GM19351 (cell line): ENCODE data around the gene HJURP.
A peak's percentile ranks its signal among the peaks of the same experiment; 100 is the strongest.

Source experiments
- ATAC-seq: cut with Tn5 transposase; IDR thresholded peaks from one replicate; pipeline ENCODE4 v1.9.1; 2021; ENCODE audit warnings: mild to moderate bottlenecking, moderate library complexity; ENCODE audit not compliant: unreplicated experiment

The HJURP gene

DNA sequence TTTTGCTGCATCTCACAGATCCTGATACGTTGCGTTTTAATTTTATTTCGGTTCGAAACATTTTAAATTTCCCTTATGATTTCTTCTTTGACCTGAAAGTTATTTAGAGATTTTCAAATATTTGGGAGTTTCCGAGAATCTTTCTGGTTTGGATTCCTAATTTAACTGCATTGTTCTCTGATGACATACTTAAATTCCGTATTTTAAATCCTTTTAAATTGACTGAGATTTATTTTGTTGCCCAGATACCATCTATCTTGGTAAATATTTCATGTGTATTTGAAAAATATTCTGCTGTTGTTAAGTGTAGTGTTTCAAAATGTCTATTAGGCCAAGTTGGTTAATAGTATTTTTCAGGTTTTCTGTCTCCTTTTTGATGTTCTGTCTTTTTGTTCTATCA, 38.5 kb downstream of the HJURP start:
- no peak for ATAC-seq

DNA sequence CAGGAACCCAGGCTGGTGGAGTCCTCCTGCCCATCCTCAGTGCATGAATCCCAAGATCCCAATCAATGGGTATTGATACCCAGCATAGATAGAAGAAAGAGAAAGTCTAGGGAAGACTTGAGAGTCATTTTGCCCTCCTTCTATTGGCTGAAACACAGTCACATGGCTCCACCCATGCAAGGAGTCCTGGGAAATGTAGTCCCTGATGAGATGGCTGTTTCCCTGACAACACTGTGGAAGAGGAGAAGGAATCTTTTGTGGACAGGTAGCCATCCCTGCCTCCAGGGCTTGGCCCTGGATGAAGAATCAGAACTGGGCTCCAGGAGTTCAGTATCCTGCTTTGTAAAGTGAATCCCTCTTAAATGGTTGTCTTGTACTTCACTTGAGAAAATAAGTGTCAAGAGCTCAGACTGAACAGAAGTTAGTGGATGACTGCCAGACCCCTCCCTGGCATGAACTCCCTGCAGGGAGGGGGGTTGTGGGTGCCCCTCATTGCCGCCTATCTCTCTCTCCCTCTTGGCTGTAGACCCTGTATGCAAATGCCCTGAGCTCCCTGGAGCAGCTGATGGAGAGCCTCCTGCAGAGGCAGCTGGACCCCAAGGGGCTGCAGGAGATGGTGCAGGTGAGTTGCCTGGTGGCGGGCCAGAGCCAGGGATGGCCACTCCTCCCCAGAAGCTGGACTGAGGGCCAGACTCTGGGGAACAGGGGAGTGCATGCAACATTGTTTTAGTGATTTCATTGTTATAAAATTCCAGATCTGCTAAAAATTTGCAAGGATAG, 40.1 kb downstream of the HJURP start:
- ATAC-seq: peak; percentile 44

GRCh38 chr2:233813236-233814055, 40.9 kb downstream of the HJURP start:
- ATAC-seq: no peak

GRCh38 chr2:233811732-233812131, 42.6 kb downstream of the HJURP start:
- no peak for ATAC-seq

DNA sequence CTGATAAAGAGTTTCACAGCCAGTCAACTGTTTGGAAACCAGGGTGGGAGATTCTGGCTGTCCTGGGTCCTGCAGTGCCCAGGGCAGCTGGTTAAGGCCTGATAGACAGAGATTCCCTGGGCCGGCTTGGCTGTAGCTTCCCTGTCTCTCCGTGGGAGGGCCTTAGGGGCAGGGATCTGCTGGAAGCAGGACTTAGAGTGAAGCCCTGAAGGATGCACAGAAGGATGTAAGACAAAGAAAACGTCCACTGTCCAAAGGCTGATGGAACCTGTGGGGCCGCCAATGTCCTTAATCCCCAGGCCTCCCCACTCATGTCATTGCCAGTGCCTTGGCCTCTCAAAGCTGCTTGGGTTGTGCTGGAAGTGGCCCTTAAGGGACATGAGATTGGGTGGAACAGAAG, 43.2 kb downstream of the HJURP start:
- ATAC-seq: no peak

GRCh38 chr2:233810385-233810784, 44.0 kb downstream of the HJURP start:
- ATAC-seq: no peak

DNA sequence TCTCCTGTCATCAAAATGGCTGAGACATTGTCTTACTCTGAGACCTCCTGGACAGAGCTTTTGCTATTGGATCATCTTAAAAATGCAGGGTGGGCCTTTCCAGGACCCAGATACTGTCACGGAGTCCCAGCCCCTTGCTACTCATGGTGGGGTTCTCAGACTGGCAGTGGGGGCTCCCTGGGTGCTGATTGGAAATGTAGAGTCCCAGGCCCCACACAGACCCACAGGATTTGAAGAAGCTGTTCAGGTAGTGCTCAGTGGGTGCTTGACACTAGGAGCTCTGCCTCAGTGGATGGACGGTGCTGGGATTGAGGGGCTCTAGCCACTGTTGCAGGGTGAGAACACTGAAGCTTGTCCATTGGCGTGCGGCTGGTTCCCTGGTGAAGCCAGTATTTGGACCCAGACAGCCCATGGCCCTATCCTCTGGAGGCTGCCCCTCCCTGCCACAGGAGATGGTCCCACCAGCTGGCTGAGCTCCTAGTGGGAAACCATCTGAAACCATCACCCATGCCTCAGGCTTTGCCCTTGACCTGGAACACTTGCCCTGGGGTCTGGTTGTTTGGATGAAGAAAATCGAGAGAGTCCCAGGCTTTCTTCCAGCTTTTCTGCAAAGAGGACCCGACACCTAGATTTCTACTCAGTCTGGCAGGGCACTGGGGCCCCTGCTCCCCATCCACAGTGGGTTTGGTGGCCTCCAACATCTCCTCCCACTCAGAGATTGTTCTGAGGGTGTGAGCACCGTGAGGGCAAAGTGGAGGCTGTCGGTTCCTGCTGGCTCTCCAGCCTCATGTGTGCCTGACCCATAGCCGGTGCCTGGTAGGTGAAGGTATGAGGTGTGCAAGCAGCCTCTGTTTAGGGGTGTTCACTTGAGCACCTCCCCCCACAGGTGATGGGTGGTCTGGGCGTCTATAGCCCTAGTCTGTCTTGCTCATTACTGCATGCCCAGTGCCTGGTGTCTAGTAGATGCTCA, 46.1 kb downstream of the HJURP start:
- ATAC-seq: no peak

DNA sequence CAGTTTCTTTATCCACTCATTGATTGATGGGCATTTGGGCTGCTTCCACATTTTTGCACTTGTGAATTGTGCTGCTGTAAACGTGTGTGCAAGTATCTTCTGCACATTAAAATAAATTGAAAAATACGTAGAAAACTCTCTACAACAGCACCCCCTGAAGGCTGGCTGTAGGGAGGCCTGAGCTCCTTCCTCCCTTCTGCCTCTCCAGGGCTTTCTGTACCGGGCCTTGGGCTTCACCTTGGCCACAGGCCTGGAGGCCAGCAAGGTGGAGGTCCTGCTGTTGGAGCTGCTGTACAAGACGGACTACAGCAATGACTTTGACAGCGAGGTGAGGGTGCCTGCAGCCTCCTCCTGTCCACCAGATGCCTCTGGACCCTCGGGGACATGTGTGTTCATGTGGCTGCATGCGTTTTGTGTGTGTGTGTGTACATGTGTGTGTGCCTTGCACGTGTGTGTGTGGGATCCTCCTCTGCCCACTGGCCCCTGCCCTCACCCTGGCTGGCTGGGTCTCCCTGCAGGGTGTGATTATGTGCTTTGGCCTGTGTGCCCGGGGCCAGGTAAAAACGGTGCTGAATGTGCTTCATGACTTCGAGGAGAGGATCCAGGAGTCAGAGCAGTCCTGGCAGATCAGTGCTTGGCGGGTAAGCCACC, 47.0 kb downstream of the HJURP start:
- ATAC-seq: no peak

- no peak for ATAC-seq
These were observed 50.3 kb downstream of the HJURP start for GRCh38 chr2:233803994-233804393.

DNA sequence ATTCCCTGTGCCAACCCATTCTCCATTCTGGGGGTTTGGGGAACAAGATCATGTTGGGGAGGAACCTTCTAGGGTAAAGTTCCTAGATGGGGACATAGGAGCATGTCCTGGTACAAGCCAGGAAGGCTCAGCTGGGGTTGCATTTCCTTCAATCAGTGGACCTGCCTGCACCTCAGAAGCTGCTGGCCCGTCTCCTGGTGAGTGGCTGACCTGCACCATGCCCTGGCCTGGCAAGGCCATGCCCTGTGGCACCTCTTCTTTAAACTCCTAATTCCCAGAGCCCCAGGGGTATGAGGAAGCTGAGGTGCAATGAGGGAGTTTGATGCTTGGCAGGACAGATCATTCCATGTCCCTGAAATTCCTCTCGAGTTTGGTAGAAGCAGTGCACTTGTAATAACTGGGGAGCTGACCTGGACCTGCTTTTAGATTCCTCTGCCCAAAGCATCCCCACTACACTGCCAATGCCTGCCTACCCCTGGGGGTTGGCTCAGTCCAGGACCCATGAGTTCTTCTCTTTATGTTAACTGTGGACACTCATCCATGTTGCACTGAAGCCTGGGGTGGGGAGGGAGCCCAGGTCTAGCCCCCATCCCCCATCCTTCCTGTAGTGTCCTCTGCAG, 50.9 kb downstream of the HJURP start:
- no peak for ATAC-seq

DNA sequence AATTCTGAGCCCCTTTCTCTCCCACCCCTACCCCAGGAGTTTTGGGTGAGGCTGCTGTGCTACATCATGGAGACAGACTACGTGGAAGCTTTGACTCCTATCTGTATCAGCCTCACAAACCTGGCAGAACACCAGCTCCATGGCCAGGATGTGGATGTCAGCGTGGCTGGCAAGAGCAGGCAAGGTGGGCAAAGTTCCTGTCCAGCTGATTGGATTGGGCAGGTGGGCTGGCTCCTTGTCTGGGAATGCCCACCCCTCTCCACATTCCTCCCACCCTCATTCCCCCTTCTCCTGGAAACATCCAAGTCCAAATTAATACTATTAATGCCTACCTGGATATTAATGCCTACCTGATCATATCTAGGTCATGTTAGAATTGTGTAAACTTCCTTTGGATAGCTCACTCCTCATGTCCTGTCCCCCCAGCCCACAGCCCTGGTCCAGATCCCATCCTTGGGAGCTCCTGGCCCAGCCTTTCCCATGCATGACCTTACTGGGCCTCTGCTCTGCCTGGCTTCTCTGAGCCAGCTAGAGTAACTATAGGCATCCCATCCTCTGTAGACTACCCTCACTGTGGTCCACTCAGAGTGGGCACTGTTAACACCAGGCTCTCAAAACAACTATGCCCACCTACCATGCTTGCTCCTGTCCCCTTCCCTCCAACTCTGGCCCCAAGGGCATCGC, 52.1 kb downstream of the HJURP start:
- ATAC-seq: no peak

DNA sequence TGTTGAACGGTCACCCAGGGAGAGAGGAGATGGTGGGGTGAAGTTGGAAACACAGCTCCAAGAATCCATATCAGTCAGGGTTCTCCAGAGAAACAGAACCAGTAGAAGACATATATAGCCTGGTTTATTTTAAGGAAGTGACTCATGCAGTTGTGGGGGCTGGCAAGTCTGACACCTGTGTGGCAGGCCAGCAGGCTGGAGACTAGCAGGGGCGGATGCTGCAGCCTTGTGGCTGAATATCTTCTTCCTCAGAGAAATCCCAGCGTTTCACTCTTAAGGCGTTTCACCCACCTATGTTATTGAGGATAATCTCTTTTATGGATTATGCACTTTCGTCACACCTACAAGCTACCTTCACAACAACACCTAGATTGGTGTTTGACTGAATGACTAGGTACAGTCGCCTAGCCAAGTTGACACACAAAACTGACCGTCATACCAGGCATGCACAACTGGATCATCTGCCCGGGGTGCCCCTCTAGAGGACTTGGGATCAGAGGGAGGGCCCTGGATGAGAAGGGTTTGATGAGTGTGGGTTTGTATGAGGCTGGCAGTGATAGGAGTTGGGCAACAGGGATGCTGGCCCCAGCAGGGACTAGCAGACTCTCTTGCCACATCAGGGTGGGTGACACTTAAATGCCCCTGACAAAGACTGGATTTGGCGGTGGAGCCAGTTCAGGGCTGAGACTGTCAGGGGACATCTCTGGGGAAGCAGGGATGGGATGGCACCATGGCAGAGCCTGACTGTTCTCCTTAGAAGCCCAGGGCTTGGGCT, 52.8 kb downstream of the HJURP start:
- peak; percentile 82 for ATAC-seq

DNA sequence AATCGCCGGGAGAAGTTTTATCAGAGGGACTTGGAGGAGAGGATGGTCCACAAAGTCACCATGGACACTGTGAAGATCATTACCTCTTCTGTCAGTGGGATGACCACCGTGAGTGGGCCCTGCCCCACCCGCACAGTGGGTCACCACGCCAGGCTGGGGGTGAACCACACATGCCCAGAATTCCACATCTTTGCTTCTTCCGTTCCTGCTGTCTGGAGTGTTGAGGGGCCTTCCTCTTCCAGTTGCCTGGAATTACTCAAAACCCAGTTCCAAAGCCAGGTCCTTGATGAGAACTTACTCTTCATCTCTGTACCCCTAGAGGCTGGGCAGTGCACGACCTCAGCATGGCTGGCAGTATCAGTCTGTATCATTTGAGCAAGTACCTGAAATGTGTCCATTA, 54.1 kb downstream of the HJURP start:
- ATAC-seq: no peak

- no peak for ATAC-seq
These were observed 54.6 kb downstream of the HJURP start for GRCh38 chr2:233799716-233800115.

DNA sequence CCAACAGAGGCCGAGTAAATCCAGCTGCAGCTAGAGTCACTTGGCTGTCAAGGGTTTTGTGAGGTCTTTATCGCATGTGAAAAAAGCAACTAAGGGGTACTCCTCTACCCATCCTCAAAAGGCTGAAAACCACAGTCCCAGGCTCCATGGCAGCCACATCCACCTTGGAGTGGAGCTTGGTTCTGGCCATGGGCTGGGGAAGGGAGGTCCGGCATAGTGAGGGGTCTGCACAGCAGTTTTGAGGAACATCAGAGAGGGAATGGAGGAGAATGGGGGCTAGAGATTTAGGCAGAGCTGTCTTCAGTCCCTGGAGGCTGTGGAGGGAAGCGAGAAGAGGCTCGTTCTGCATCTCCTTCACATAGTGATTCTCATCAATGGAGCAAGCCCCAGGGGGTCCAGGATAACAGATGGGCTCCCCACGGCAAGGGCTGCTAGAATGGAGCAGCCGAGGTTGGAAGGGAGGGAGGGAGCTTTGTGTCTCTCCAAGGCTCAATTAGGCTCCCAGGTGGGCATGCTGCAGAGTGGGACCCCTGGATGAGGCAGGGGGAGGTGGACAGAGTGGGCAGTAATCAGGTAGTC, 55.2 kb downstream of the HJURP start:
- ATAC-seq: no peak

DNA sequence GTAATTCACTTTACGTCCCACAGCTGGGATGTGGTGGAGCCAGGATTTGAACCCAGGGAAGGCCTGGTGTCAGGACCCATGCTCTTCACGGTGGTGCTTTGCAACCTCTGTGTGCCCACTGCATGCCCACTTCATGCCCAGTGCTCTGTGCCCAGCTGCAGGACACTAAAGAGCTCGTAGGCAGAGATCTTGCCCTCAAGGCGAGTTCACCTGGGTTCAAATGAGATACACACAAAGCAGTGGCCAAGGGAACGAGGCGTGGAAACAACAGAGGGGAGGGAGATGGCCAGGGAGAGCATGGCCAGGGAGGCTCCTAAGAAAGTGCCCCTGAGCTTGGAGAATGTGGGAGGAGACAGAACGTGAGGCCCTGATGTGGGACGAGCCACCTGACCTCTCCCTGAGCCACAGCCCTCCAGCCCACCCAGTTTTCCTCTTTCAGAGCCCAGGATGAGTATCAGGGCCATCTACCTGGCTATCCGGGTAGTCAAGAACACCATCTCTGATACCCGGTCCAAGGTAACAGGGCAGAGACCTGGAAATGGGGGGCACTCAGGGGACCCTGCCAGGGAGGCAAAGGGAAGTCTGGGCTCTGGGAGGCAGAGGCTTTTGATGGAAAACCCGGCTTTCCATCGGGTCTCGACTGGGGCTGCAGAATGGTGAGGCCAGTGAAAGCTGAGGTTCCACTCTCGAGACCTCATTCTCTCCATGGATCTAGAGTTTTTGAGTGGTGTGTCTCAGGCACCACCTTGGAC, 55.8 kb downstream of the HJURP start:
- ATAC-seq: no peak

GRCh38 chr2:233796254-233796653, 58.1 kb downstream of the HJURP start:
- ATAC-seq: no peak

DNA sequence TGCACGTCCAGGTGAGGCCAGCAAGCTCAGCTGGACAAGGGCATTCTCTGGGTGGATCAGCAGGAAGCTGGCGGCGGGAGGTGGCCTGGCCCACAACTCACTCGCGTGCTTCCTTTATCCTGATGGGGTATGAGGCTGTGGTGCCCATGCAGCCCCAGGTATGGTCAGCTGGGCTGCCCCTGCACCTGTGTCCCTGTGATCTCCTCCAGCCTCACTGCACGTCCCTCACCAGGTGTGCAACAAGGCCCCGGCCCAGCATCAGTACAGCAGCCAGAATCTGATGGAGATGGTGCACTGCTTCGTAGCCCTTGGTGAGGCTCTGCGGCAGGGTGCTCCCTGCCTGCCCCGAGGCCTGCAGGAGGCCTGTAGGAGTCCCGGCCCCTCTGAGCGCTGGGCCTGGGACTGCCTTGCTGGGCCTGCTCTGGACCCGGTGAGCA, 58.6 kb downstream of the HJURP start:
- ATAC-seq: no peak
